Limb (tissue), 2 donors: ENCODE data around the gene GNB1.

ENCODE experiments used
- DNase-seq, 2 donors: peaks; one replicate each; pipeline ENCODE4 v3.0.0-alpha.2; 2016; ENCODE audit errors: extremely low spot score in 2 of 2

The GNB1 gene

DNA sequence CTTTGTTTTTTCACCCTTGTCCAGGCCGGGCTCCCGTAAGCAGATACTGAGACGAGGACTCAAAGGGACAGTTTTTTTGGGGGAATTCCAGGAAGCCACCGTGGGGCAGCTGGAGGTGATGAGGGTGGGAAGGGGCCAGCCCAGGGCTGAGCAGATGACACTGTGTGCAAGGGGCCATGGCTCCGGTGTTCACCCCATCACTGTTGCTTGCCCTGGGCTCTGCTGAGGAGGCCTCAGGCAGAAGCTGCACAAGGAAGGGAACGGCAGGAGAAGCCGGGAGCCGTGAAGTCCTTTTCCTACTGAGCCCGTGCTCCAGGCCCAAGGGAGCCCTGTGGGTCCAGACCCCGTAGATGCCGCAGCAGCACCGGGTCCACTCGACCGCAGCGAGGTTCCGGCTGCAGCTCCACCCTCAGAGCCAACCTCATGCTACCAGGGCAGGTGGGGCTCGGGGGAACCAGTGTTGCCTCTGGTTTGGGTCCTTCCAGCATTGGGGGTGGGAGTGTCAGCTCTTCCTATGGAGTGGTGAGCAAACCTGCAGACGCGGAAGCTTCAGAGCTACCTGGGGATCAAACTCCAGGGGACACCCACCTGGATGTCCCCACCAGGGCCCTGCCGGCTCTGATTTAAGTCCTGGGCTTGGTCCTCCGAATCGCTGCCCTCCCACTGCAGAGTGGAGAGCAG is 19.9 kb upstream of the GNB1 start:
- peak in 1 of 2 donors; percentile 29 for DNase-seq

DNA sequence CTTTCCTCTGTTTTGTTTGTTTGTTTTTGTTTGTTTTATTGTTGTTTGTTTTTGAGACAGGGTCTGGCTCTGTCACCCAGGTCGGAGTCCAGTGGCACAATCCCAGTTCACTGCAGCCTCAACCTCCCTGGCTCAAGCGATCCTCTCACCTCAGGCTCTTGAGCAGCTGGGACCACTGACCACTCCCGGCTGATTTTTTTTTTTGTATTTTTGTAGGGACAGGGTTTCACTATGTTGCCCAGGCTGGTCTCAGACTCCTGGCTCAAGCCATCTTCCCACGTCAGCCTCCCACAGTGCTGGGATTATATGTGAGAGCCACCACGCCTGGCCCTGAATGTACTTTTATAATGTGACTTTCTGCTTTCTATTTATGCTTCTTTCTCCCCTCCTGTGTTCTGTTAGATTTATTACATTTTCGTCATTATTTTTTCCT is 19.2 kb upstream of the GNB1 start:
- no peak for DNase-seq

DNA sequence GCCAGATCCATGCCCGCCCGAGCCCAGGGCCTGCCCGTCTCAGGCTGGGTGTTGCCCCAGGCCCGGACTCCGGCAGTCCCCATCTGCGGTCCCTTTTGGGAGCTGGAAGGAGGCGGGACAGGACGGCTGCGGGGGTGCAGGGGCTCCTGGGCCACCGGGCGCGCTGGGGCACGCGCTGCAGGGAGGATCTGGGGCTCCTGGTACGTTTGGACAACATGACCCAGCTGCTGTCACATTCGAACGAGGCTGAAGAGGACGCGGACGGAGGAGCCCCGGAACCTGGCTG is 17.6 kb upstream of the GNB1 start:
- DNase-seq, result no peak

DNA sequence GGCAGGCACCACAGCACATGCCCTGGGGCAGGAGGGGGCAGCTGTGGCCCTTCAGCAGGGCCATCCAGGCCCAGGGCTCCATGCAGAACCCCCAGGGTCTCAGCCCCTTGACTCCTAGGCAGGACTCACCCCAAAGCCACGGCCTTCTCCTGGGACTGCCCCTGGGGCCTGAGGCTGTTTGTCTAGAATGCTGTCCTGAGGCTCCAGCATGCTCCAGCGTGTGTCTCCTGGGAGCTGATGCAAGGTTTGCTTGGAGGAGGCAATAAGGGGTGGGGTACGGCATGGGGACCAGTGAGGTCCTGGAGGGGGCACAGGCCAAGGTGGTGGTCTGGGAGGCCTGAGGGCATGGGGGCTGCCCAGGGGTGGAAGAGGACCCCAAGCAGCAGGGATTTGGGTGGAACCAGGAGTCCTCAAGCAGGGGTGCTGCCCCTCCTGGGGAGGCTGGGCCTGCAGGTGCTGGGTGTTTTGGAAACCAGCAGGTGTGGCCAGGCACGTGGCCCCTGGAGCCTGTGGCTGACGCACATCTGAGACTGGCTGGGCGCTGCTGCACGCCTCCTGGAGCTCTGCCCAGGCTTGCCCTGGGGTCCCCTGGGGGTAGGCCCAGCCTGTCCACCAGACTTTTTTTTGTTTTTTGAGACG is 16.3 kb upstream of the GNB1 start:
- DNase-seq, result peak in 1 of 2 donors; percentile 47

DNA sequence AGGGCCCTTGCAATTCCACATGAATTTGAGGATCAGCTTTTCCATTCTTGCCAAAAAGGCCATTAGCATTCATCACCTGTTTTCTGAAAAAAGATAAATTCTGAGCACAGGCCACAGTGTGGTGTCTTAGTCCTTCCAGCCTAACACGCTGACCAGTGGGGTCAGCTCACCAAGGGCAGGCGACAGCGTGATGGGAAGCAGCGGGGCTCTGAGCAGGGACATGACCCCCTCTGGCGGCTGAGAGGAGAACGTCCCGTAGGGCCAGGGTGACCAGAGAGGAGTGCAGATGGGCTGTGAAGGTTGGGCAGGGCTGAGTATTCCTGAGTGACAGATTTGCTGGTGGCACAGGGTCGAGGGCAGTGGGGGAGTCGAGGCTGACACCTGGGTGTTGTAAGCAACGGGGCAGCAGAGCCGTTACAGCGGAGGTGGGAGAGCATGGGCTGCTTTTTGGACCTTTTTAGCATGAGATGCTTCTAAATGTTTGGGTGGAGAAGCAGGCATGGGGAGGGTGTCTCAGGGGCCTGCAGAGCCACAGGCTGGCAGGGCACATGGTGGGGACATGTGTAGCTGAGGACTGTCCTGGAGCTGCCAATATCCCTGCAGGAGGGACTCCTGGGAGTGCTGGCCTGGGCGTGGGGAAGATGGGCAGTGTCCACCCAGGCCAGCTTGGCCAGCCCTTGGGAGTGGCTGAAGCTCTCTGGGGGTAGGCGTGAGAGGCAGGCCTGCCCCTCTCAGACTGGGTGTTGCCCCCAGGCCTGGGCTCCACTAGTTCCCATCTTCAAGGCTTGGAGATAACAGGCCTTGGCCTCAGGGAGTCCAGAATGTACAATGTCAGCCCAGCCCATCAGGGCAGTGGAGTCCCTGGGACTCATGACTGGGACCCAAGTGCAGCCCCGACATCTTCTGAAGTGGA is 15.6 kb upstream of the GNB1 start:
- peak; percentile 80 to 84 for DNase-seq

DNA sequence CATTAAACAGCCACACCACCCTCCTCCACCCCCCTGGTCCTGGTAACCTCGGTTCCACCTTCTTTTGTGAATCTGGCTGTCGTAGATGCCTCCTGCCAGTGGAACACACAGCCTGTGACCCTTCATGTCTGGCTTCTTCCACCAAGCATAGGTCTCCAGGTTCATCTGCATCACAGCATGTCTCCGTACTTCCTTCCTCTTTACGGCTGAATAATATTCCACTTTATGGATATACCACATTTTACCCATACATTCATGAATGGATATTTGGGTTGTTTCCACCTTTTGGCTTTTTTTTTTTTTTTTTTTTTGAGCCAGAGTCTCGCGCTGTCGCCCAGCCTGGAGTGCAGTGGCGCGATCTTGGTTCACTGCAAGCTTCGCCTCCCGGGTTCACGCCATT is 12.3 kb upstream of the GNB1 start:
- DNase-seq, result no peak

DNA sequence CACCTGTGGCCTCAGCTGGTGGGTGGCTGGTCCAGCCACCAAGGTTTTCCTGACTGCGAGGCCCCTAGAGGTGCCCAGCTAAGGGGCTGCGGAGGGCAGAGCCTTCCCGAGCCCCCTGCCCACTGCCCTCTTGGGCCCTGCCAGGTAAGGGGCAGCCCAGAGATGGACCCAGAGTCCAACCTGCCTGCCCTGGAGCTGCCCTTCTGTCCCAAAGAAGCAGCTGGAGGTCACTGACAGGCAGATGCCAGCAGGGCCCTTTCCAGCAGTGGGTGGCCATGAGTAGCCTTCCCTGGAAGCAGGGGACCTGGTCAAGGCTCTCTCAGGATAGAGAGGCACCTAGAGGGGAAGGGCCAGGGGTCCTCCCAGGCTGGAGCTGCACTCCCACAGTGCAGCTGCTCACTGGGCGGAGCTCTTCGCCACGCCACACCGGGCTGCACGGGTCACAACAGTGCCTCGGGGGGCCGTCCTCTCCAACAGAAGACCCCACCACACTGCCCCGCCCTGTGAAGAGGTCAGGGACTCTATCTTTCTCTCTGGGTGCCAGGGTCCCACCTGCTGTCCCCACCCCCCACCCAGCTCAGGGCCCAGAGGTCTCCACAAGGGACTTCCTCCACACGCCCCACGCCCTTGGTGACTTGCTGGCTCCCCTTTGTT is 10.9 kb upstream of the GNB1 start:
- no peak for DNase-seq

DNA sequence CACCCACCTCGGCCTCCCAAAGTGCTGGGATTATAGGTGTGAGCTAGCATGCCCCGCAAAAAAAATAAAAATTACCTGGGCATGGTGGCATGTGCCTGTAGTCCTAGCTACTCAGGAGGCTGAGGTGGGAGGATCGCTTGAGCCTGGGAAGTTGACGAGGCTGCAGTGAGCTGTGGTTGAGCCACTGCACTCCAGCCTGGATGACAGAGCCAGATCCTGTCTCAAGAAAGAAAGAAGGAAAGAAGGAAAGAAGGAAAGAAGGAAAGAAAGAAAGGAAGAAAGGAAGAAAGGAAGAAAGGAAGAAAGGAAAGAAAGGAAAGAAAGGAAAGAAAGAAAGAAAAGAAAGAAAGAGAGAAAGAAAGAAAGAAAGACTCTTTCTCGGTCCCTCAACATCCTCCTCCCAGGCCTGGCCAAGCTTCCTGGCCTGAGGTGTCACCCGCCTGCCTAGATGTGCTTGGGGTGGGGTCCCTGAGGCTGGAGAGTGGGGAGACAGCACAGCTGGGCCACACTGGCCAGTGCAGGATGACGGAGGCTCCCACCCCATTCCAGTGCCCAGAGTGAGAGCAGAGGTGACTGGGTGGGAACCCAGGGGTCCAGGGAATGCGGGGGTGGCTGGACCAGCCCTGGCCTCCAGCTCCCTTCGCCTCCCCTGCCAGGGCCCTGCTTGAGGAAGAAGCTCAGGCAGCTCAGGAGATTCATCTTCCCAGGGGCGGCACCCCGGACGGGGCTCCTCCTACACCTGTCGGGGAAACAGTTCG is 10.2 kb upstream of the GNB1 start:
- DNase-seq, result no peak

DNA sequence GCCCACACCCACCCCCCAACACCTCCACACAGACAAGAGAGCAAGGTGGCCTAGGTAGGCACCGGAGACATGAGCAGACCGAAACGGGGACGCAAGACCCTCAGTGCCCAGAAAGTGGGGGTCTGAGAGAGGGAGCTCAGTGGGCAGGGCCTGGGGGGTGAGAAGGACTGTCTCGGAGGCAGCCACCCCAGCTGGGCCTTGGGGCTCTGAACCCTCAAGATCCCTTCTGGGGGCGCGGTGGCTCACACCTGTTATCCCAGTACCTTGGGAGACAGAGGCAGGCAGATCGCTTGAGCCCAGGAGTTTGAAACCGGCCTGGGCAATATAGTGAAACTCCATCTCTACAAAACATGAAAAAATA is 9.1 kb upstream of the GNB1 start:
- DNase-seq, result no peak

DNA sequence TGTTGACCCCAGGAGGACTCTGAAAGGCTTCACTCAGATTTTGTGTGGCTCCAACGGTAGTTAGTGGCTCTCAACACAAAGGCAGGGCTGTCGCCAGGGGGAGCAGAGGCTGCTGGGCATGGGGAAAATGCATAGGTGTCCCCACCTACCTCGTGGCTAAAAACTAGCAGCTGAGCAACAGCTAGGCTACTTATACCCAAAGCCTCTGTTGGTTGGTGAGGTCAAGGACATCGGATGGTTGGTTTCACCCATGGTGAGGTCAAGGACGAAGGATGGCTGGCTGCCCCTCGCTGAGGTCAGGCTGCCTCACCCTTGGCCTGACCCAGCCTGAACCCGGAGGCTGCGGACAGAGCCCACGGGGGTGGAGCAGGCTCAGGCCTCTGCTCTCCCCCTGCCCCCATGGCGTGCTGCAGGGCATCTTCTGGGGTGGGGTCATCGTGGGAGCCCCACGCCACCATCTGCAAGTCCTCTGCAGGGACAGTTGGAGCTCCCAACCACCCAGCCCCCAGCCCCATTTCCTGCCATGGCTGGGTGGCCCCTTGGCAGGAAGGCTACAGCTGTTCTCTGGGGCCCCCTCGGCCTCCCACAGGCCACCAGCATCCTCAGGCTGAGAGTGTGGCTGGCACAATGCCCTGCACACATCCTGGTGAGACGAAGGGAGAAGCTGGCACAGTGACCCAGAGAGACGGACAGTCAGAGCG is 8.5 kb upstream of the GNB1 start:
- DNase-seq, result no peak

DNA sequence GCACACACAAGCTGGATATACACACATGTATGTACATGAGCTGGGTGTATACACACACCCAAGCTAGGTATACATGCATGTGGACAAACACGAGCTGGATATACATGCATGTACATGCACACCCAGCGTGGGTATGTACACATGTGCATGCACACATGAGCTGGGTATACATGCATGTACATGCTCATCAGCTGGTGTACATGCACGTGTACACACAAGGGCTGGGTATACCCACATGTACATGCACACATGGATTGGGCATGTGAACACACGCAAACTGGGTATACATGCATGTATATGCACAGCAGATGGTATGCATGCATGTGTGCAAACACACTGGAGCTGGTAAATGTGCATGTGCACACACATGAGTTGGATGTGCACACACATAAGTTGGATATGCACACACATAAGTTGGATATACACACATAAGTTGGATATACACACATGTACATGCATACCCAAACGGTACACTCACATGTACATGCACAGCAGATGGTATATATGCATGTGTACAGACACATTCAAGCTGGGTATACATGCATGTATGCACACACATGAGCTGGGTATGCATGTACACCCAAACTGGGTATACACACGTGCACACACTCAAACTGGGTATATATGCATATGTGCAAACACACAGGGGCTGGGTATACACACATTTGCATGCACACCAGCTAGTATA is 7.5 kb upstream of the GNB1 start:
- DNase-seq, result no peak

DNA sequence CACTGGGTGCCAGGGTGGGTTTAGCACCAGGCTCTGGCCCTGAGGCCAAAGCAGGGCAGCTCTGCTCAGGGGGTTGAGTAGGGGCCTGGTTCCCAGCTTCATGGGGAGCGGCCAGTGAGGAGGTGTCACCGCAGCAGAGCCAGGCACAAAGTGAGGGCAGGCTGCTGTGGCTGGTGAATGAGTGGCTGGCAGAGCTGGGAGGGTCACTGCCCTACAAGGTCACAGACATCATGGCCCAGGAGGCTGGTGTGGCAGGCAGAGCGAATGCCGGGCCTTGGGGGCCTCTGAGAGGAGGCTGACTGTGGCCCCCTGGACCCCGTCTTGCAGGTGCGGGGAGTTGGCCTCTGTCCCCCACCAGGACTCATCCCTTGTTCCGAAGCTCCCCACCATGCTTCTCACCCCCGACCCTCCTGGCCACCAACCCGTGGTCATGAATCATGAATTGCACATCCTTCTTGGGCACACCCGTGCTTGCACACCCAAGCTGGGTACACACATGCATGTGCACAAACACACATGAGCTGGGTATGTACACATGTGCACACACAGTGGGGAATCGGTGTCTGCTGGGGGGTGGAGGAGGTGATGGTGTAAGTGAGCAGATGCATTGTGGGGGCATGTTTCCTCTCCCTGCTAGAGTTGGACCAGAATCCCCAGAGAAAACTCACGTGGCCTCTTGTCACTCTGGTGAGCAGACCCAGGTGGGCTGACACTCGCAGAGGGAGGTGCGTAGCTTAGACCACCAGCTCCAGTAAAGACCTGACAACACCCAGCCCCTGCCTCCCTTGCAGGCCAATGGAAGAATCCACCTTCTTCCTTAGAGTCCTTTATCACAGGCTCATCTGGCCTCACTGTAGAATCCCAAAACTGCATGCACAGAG is 4.8 kb upstream of the GNB1 start:
- no peak for DNase-seq

DNA sequence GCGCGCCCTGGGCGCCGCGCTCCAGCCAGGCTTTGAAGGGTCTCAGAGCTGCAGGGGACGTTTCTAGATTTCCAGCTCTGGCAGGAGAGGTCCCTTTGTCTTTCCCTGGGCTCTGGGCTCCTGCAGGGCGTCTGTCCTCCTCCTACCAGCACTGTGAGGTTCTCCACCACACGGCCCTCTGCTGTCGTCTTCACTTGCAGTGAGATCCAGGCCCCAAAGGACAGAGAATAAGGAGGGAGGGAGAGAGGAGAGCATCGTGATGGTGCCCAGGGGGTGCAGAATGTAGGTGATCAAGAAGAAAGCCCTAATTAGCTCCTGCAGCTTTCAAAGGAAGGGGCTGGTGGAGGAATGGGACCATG is 4.2 kb upstream of the GNB1 start:
- no peak for DNase-seq

DNA sequence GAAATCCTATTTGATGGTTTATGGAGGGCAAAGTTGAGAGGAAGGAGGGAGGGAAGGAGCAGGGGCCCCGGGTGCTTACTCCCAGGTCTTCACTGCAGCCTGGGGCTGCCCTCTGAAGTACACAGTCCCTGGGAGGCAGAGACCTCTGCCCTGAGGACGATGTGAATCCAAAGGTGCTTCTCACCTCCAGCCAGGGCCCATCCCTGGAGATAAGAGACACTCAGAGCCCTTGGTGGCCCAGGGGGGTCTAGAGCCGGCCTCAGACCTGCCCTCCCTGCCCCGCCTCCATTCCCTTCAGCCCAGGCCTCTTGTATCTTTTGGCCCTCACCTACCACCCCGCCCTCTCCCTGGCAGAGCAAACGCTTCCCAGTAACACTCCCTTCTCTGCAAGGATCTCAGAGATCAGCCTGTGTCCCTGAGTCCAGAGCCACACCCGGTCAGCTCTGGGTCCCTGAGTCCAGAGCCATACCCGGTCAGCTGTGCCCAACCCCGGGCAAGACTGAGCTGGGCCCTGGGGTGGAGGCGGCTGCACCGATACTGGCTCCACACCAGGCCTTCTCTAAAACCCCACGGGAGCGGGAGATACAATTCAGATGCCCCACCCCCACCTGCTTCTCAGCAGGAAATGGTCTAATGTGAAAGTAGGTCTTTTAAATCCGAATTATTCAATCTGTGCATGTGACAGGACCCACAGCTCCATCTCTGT is 3.6 kb upstream of the GNB1 start:
- DNase-seq, result no peak

DNA sequence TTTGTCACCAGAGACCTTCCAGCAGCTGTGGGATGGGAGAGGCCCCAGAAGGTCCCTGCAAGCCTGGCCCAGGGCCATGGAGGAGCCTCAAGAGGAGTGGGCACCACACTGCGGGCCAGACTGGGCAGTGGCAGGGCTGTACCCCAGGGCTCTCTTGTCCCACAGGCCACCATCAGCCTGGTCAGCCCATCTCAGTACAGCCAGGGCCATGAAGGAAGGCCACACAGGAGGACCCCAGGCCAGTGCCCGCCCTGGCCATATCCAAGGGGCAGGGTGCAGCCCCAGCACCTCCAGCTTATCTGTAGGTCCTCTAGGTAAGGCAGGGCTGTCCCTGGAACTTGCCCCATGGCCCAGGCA is 3.1 kb upstream of the GNB1 start:
- no peak for DNase-seq

DNA sequence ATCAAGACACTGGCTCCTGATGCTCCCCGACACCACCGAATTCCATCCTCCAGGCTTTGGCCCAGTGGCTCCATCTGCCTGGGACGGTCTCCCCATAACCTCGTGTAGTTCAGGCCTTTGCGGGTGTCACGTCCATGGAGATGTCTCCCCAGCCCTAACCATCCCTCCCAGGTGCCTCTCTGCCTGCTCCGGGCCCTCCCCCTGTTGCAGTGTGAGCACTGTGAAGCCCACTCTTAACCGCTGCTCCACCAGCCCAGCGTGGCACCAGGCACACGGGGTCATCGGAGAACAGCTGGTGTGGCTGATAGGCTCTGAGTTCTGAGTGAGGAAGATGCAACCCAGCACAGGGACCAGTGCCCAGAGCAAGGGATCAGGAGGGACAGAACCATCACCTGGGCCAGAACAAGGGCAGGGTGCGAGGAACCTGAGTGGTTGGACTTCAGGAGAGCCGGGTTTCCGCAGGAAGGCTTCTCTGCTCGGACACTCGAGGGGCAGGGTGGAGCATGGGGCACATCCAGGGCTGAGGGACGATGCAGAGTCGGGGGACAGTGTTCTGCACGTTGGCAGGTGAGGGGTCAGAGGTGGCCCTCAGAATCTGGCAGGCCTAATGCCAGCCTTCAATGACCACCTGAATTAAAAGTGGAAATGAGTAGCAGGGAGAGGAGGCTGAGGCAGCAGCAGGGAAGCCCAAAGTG is 2.6 kb upstream of the GNB1 start:
- no peak for DNase-seq

DNA sequence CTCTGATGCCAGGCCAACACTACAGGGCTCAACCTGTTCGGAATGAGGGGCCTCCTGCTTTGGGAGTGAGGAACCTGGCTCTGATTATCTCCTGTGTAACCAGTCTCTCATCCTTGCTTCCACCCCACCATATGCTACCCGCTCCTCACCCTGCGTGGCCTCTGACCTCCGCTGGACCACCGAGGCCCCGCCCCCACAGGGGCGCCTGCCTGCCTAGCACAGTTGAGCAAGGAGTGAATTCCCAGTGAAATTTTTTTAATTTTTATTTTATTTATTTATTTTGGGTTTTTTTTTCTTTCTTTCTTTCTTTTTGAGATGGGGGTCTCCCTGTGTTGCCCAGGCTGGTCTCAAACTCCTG is 1.9 kb upstream of the GNB1 start:
- no peak for DNase-seq

DNA sequence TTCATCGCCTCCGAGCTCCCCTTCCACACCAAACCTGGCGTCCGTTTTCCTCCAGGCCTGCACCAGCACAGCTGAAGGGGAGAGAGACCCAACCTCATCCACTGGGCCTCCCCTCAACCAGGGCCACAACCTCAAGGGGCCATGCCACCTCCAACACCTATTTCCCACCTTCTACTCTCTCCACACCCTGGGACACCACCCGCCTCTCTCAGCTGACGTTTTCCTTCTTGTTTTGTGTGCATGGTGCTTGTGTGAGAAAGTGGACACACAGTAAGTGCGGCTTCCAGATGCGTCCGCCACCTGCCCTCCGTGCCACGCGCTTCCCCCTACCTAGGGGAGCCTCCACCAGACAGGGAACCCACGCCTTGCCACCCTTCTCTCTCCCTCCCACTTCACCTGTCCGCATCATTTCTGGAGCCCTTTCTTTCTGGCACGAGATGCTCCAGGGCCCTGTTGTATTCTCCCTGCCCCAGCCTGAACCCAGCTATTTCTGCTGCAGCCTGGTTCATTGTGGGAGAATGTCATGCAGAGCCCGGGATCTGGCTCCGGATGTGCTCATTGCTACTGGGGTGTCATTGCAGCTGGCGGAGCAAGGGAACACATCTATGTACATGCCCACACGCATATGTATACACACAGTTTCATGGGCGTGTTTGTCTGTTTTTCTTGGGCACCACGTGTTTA is 1.3 kb upstream of the GNB1 start:
- DNase-seq, result no peak
